DMS53 (cell line): ENCODE measurements around the gene PCBP3.

Source experiments
- DNase-seq: peaks from one replicate; lab custom pipeline; 2025; lab: John Stamatoyannopoulos, UW

PCBP3 gene

DNA sequence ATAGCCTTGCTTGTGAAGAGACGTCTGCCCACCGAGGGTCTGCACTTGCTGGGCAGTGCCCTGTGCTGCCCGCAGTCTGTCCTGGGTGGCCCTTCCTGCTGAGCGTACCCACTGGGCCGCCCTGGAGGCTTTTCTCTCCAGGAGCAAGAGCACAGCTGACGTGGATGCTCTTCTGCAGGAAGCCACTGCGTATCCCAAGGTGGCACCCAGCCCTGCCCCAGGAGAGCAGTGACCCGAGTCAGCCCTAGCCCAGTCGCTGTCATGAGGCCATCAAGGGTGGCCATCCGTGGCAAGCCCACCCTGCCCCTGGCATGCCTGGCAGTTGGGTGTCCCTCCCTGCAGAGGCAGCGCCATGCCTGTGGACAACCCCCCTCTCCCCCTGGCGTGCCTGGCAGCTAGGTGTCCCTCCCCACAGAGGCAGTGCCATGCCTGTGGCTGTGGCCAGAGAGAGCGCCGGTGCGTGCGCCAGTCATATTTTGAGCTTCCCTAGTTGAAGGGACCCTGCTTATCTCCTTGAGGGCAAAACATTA, 286.8 kb downstream of the PCBP3 start:
- no peak for DNase-seq

DNA sequence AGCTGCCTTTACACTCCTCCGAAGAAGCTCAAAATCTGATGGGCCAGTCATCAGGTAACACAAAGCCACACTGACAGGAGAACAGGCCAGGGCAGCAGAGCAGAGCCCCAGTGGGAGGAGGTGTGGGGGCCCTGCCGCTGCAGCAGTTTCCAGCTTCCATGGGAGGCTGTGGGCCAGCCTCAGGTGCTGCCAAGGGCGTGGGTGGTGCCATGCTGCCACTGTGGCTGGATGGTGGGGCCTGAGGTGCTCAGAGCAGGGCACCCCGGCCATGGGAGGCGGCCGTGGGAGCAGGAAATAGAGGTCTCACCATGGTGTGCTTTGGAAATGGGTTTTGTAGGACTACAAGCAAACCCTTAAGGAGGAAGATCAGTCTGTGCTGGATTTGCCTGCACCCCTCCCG, 287.3 kb downstream of the PCBP3 start:
- DNase-seq = no peak

- no peak for DNase-seq
Observed at GRCh38 chr21:45931397-45931969, 288.0 kb downstream of the PCBP3 start.

DNA sequence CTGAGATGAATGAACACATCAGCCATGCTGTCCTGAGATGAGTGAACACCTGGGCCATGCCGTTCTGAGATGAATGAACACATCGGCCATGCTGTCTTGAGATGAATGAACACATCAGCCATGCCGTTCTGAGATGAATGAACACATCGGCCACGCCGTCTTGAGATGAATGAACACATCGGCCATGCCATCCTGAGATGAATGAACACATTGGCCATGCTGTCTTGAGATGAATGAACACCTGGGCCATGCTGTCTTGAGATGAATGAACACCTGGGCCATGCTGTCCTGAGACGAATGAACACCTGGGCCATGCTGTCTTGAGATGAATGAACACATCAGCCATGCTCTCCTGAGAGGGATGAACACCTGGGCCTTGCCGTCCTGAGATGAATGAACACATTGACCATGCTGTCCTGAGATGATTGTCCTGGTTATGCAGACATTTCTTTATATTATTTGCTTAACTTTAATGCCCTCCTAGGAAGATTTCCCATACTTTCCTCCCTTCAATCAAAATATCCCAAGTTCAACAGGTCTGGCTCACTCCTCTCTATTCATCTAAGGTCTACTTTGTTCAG, 289.5 kb downstream of the PCBP3 start:
- no peak for DNase-seq

DNA sequence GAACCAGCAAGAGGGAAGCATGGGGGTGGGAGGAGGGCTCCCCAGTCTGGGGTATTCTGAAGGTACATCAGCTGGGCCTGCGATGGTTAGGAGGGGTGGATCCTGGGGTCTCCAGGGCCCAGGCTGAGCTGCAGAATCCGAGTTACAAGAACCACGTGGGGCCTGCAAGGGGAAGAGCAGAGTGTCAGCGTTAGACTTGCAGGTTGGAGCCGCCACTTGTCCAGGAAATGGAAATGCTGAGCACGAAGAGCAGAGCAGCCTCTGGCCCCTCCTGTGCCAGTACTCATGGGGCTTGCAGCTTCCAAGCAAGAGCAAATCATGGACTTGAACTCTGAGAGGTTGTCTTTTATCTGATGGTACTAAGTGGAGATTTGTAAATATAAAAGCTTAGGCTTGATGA, 290.6 kb downstream of the PCBP3 start:
- DNase-seq = no peak

- DNase-seq = no peak
Observed at GRCh38 chr21:45934554-45934953, 291.0 kb downstream of the PCBP3 start.

- peak; percentile 53 for DNase-seq
Observed at GRCh38 chr21:45935628-45936027, 292.1 kb downstream of the PCBP3 start.

DNA sequence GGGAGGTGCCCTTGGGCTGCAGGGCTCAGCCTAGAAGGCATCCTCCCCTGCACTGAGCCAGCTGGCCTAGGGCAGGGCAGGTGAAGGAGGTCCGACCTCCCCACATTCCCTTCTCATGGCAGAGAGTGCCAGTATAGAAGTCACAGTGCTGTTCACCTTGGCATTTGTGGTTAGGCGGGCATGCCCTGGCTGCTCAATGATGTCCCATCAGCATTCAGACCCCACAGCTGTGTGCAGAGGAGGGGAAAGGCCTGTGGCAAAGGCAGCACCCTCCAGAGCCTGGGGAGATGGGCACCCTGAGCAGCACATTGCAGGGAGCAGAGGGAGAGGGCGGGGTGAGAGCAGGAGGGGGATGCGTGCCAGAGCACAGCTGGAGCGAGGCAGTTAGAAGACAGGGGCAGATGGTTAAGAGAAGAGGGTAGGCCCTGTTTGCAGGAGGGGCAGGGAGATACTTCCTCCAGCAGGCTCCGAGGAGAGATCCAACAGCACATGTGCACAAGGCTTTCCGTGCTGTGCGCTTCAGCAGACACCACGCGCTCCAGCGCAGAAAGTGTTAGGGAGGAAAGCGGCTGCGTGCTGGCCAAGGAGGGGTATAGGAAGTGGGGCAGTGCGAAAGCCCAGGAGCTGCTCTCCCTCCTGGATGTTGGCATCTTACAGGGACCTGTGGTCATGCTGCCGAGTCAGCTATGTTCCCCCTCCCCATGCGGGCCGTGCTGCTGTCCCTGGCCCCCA, 294.4 kb downstream of the PCBP3 start:
- DNase-seq = no peak

GRCh38 chr21:45938453-45938755, 294.9 kb downstream of the PCBP3 start:
- DNase-seq = no peak

DNA sequence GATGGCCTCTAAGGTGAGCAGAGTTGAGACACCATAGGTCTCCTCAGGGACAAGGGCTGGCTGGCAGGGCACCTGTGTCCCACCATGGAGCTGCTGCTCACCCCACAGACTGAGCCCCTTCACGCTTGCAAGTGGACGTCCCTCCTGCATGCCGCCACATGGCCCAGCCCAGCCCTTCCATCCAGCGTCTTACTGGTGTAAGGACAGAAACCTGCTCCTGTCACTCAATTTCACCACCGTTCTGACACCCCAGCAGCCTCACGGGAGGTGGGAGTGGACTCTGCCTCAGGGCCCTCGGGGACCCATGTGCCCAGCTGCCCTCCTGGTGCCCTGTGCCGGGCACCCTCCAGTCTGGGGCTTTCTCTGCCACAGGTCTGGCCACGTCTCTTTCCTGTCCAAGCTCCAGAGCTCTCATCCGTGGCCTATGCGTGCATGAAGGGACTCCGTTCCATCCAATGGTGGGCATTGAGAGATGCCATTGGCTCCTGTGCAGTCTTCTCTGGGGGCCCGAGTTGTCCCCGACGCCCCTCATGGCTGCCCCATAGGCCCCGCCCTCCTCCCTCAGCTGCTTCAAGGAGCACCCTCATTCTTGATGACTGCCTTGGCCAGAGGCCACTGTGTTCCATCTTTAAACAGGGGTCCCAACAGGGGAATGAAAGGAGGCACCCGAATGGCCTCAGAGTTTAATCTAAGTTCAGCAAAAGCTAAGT, 295.4 kb downstream of the PCBP3 start:
- no peak for DNase-seq

- DNase-seq = no peak
Observed at GRCh38 chr21:45939521-45940045, 296.1 kb downstream of the PCBP3 start.

DNA sequence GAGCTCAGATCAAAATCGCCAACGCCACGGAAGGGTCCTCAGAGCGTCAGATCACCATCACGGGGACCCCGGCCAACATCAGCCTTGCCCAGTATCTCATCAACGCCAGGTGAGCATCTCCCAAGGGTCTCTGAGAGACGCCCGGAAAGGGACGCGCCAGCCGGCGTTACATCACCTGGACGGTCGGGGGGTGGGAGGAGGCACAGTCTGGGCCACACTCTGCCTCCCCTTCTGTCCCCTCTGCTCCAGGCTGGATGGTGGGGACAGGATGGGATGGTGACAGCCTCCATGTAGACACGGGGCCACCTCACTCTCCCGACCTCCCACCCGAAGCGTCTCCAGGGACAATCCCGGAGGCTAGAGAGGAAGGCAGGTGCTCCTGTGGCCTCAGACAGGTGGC, 296.6 kb downstream of the PCBP3 start:
- no peak for DNase-seq

- no peak for DNase-seq
Observed at GRCh38 chr21:45940621-45941337, 297.3 kb downstream of the PCBP3 start.

- DNase-seq = no peak
Observed at GRCh38 chr21:45941338-45941710, 297.8 kb downstream of the PCBP3 start.

- DNase-seq = no peak
Observed at GRCh38 chr21:45941717-45942546, 298.4 kb downstream of the PCBP3 start.

DNA sequence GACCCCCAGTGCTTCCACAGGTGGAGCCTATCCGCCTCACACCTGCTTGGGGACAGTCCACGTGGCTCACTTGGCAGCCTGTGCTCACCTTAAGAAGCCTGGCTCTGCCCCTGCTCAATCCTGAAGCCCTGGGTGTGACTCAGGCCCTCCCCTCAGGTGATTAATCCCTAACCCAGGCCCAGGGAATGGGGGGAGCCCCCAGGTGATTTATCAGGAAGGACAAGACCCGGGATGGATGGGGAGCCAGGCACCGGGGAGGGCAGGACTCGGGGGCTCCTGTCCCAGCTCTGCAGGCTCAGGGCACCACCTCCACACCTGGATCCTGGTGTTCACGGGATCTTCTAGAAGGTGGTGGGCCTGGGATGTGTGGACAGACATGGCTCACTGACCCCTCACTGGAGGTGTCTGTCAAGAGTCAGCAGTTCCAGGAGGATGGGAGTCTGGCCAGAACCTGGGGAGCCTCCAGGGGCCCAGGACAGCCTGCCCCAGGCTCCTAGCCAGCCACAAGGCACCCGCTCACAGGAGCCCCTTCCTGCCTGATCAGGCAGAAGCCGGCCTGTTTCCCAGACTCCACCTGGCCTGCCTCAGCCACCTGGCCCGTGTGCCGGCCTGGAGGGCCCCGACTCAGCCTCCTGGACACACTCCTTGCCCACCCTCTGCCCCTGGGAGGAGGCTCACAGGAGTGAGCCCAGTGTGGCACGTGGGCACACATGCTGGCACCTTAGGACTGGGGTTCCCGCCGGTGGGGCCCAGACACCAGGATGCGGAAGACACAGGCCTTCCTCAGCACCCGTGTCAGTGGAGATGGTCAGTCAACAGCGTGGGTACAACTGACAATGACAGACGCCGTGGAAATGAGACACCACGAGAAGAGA, 299.5 kb downstream of the PCBP3 start:
- no peak for DNase-seq

DNA sequence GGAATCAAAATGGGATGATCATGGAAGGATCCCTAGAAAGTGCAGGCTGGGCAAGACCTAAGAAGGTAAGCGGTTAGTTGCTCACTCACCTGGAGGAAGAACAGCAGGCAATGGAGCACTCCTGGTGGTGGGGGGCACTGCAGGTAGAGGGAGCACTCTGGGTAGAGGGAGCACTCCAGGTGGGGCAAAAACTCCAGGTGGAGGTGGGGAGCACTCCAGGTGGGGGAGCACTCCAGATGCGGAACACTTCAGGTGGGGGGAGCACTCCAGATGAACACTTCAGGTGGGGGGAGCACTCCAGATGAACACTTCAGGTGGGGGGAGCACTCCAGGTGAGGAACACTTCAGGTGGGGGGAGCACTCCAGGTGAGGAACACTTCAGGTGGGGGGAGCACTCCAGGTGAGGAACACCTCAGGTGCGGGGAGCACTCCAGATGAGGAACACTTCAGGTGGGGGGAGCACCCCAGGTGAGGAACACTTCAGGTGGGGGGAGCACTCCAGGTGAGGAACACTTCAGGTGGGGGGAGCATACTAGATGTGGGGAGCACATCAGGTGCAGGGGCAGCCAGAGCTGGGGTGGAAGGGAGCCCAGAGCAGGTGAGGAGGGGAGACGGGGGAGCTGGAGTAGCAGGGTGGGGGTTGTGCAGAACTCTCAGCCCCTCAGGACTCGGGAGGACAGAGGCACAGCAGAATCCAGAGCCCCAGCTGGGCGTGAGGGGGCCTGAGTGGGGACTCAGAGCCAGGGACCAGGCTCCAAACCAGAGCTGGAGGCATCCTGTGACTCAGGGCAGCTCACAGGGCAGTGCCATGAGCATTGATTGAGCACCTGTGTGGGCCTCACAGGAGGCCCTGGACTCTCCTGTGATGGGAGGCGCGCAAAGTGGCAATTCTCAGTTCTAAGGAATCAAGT, 300.4 kb downstream of the PCBP3 start:
- DNase-seq = no peak

- DNase-seq = no peak
Observed at GRCh38 chr21:45944601-45945000, 301.1 kb downstream of the PCBP3 start.
